ENCODE data around the gene CRB1. TPM values are rescaled to one million over a fixed set of nuclear protein-coding genes. Genes with fewer than 3 reads are reported as not detected.

CRB1 gene
- total RNA-seq, 1 experiment from 2014 or later, result not detected

DNA sequence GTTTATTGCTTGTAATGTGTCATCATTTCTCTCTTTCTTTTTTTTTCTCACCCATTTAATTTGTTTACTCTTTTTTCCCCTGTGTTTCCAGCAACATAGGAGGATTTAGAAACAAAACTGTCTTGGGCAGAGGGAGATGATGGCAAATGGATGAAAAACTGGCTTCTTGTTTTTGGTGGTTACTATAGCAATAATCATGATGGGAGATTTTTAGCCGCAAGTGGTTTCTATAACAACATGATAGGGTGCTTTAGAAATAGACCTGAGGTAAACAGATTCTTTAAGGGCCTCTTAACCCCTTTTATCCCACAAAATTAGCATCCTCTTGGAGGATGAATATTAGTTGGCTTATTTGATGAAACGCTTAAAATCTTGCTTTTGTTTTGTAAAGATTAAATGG lies 51.6 kb downstream of the CRB1 start:
- H3K23ac ChIP-seq (ENCODE audit: insufficient read length, low read depth, low read length), result no peak overlapping the region
- H3K4me2 ChIP-seq (ENCODE audit: insufficient read depth, insufficient read length, low read length), result no peak overlapping the region
- DNase-seq, result no peak
- H3K9ac ChIP-seq (ENCODE audit: extremely low read depth, insufficient read length, low read length), result no peak overlapping the region
- H3K79me2 ChIP-seq (ENCODE audit: insufficient read depth, low read length), result no peaks in the 10 kb centered on the region
- H3K4ac ChIP-seq (ENCODE audit: low read depth, low read length), result no peak overlapping the region
- no peak overlapping the region for H2BK15ac ChIP-seq (ENCODE audit: low read depth, low read length)
- H3K4me1 ChIP-seq (ENCODE audit: insufficient read depth, low read length), result no peaks in the 10 kb centered on the region
- no peaks in the 10 kb centered on the region for H3K79me1 ChIP-seq (ENCODE audit: insufficient read depth, low read depth, low read length, poor library complexity, severe bottlenecking)
- no peak overlapping the region for H3K18ac ChIP-seq (ENCODE audit: insufficient read length, low read depth, low read length)
- no peaks in the 10 kb centered on the region for H3K27me3 ChIP-seq (ENCODE audit: insufficient read depth, low read length)
- no peaks in the 10 kb centered on the region for H3K9me3 Mint-ChIP-seq
- H4K5ac ChIP-seq (ENCODE audit: insufficient read length, low read depth, low read length), result no peak overlapping the region
- H2AFZ ChIP-seq (ENCODE audit: low read length), result no peak overlapping the region
- H2BK5ac ChIP-seq (ENCODE audit: insufficient read length, low read length), result no peak overlapping the region
- H3K9me3 ChIP-seq (ENCODE audit: control insufficient read depth, low read depth, low read length), result no peaks in the 10 kb centered on the region
- no peaks in the 10 kb centered on the region for H3K36me3 Mint-ChIP-seq (ENCODE audit: insufficient read depth in 1 of 3, low read depth in 3 of 3)
- H2BK20ac ChIP-seq (ENCODE audit: low read depth, low read length, poor library complexity, severe bottlenecking), result no peak overlapping the region
- H3K27ac Mint-ChIP-seq, result no peak overlapping the region
- H3K14ac ChIP-seq (ENCODE audit: insufficient read depth, low read length), result no peak overlapping the region
- H3K27me3 Mint-ChIP-seq (ENCODE audit: low read depth), result no peaks in the 10 kb centered on the region
- WGBS (ENCODE audit: extremely low coverage, insufficient read length, low lambda C conversion rate), result no CpG with 5 or more reads among the region's 2 CpGs
- H2BK12ac ChIP-seq (ENCODE audit: insufficient read length, low read depth, low read length), result no peak overlapping the region
- H4K20me1 ChIP-seq (ENCODE audit: control insufficient read depth, insufficient read depth, insufficient read length), result no peaks in the 10 kb centered on the region
- no peak overlapping the region for H3T11ph ChIP-seq (ENCODE audit: low read length)
- H3K4me3 Mint-ChIP-seq, result no peak overlapping the region
- no peak overlapping the region for H2AK5ac ChIP-seq (ENCODE audit: insufficient read length, low read length)
- no peak overlapping the region for H4K91ac ChIP-seq (ENCODE audit: insufficient read length, low read depth, low read length)
- no peaks in the 10 kb centered on the region for H3K4me1 Mint-ChIP-seq
- H3K27ac ChIP-seq (ENCODE audit: insufficient read length, low read depth, low read length), result no peak overlapping the region
- H3K23me2 ChIP-seq (ENCODE audit: insufficient read length, low read depth, low read length, poor library complexity, severe bottlenecking), result no peaks in the 10 kb centered on the region
- H4K8ac ChIP-seq (replicated peaks; ENCODE audit: insufficient read length, low read depth, low read length), result no peak overlapping the region
- H2BK120ac ChIP-seq (ENCODE audit: low read depth, low read length, poor library complexity, severe bottlenecking), result no peak overlapping the region
- TF ChIP-seq, protein P1, sequence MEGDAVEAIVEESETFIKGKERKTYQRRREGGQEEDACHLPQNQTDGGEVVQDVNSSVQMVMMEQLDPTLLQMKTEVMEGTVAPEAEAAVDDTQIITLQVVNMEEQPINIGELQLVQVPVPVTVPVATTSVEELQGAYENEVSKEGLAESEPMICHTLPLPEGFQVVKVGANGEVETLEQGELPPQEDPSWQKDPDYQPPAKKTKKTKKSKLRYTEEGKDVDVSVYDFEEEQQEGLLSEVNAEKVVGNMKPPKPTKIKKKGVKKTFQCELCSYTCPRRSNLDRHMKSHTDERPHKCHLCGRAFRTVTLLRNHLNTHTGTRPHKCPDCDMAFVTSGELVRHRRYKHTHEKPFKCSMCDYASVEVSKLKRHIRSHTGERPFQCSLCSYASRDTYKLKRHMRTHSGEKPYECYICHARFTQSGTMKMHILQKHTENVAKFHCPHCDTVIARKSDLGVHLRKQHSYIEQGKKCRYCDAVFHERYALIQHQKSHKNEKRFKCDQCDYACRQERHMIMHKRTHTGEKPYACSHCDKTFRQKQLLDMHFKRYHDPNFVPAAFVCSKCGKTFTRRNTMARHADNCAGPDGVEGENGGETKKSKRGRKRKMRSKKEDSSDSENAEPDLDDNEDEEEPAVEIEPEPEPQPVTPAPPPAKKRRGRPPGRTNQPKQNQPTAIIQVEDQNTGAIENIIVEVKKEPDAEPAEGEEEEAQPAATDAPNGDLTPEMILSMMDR (conservative IDR thresholded peaks at IDR 0.05), result no peak
- no peak overlapping the region for H3K56ac ChIP-seq (ENCODE audit: insufficient read length, low read depth, low read length)
